ENCODE measurements around the gene SUMO3.

The SUMO3 gene

DNA sequence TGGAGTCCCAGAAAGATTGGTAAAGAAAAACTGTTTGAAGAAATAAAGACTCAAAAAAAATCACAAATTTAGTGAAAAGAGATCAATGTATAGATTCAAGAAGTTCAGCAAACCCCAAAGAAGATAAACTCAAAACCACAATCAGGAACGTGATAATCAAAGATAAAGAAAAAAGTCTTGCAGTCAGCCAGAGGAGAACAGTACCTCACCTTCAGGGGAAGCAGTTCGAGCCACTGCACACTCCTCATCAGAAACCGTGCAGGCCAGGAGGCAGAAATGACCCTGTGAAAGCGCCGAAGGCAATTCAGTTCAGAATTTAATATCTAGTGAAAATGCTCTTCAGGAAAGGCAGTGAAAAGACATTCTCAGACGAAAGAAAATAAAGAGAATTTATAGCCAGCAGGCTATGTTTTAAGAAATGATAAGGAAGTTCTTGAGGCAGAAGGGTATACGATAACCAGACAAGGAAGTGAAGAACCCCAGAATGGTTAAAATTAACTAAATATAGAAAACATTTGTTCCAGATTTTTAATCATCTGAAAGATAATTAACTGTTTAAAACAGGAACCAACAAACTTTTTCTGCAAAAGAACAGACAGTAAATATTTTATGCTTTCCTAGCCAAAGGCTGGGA is 13.5 kb upstream of the SUMO3 start:
- no peaks in the 10 kb centered on the region for H3K36me3 ChIP-seq
- H3K9me3 ChIP-seq = no peaks in the 10 kb centered on the region
- no peaks in the 10 kb centered on the region for H3K4me1 ChIP-seq (ENCODE audit: control insufficient read depth in 1 of 2, insufficient read depth in 1 of 2, low read depth in 1 of 2, low read length in 1 of 2)
- H3K27ac ChIP-seq = no peak overlapping the region
- peaks cover 2% of the 10 kb centered on the region for H3K27me3 ChIP-seq
- H3K4me3 ChIP-seq (ENCODE audit: low read depth in 1 of 2, low read length in 1 of 2) = no peak overlapping the region
- TF ChIP-seq, protein P1, sequence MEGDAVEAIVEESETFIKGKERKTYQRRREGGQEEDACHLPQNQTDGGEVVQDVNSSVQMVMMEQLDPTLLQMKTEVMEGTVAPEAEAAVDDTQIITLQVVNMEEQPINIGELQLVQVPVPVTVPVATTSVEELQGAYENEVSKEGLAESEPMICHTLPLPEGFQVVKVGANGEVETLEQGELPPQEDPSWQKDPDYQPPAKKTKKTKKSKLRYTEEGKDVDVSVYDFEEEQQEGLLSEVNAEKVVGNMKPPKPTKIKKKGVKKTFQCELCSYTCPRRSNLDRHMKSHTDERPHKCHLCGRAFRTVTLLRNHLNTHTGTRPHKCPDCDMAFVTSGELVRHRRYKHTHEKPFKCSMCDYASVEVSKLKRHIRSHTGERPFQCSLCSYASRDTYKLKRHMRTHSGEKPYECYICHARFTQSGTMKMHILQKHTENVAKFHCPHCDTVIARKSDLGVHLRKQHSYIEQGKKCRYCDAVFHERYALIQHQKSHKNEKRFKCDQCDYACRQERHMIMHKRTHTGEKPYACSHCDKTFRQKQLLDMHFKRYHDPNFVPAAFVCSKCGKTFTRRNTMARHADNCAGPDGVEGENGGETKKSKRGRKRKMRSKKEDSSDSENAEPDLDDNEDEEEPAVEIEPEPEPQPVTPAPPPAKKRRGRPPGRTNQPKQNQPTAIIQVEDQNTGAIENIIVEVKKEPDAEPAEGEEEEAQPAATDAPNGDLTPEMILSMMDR (IDR thresholded peaks at IDR 0.05) = no peak

DNA sequence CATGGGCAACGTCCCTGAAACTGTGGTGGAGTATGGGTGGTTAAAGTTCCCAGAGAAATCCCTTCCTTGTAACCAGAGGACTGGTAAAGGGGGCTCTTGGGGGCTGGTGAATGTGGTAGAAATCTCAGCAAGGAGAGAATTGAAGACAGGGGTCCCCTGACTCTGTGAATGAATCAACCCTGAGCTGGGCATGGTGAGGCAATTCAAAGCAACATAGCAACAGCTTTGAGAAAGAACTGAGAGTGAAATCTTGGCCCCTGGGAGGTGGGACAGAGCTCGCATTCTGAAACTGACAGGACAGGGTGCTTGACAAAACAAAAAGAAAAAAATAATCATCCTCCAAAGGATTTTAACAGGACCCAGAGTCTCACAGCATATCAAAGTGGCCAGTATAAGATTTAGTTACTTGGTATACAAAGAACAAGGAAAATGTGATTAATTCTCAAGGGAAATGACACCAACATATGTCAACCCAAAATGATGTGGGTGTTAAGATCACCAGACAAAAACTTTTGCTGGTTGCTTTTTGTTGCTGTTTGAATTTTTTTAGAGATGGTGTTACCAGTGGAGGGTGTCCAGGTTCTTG is 11.7 kb upstream of the SUMO3 start:
- no peak overlapping the region for H3K4me3 ChIP-seq (ENCODE audit: low read depth in 1 of 2, low read length in 1 of 2)
- no peak overlapping the region for H3K27ac ChIP-seq
- H3K27me3 ChIP-seq = peaks cover 7% of the 10 kb centered on the region
- no peaks in the 10 kb centered on the region for H3K36me3 ChIP-seq
- H3K4me1 ChIP-seq (ENCODE audit: control insufficient read depth in 1 of 2, insufficient read depth in 1 of 2, low read depth in 1 of 2, low read length in 1 of 2) = no peaks in the 10 kb centered on the region
- TF ChIP-seq, protein P1 (IDR thresholded peaks at IDR 0.05) = no peak
- H3K9me3 ChIP-seq = no peaks in the 10 kb centered on the region

DNA sequence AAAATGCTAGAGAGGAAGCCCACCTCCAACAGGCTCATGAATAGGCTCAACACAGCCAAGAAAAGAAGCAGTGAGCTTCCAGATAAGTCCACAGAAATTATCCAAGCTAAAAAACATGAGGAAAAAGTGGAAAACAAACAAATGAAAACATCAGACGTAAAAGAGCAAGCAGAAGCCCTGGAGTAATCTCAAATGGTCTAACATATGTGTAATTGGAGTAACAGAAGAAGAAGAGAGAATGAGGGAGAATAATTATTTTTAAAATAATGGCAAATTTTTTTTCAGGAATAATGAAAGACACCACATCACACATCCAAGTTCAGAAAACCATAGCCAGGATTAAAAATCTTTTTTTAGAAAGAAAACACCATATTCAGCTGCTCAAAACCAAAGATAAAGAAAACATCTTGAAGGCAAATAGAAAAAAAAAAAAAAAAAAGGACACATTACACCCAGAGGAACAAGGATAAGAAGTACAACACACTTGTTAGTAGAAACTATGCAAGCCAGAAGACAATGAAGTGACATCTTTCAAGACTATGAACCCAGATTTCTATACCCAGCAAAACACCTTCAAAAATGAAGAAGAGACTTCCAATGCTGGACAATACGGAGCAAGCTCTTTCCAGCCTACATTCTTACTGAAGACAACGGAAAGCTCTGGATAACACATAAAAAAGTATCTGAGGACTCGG is 10.6 kb upstream of the SUMO3 start:
- no peaks in the 10 kb centered on the region for H3K36me3 ChIP-seq
- H3K4me3 ChIP-seq (ENCODE audit: low read depth in 1 of 2, low read length in 1 of 2) = no peak overlapping the region
- TF ChIP-seq, protein P1 (IDR thresholded peaks at IDR 0.05) = no peak
- no peak overlapping the region for H3K27ac ChIP-seq
- no peaks in the 10 kb centered on the region for H3K9me3 ChIP-seq
- H3K27me3 ChIP-seq = peaks cover 7% of the 10 kb centered on the region
- H3K4me1 ChIP-seq (ENCODE audit: control insufficient read depth in 1 of 2, insufficient read depth in 1 of 2, low read depth in 1 of 2, low read length in 1 of 2) = no peaks in the 10 kb centered on the region

DNA sequence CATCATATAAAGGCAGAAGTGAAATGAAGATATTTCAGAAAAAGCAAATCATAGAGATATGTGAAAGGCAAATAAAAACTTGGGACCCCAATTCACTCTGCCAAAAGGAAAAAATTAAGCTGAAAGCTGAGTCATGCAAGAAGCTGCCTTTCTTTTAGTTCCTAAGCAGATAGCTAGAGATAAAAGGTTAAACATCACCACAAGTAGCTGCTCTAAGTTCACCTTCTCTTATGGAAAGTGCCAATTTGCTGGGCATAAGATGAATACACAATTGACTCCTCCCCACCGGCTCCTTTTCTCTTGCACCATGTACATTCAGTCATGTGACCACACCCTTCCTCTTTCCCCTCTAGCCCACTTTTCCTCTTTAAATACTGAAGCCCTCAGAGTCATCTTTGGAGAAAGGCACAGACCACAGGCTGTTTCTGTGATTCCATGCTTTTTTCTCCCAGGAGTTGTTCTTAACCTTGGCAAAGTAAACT is 5.4 kb upstream of the SUMO3 start:
- no peaks in the 10 kb centered on the region for H3K36me3 ChIP-seq
- no peaks in the 10 kb centered on the region for H3K9me3 ChIP-seq
- no peak overlapping the region for H3K27ac ChIP-seq
- TF ChIP-seq, protein P1 (IDR thresholded peaks at IDR 0.05) = no peak
- H3K4me1 ChIP-seq (ENCODE audit: control insufficient read depth in 1 of 2, insufficient read depth in 1 of 2, low read depth in 1 of 2, low read length in 1 of 2) = peaks cover 3 to 5% of the 10 kb centered on the region in 2 experiments
- H3K27me3 ChIP-seq = peaks cover 25% of the 10 kb centered on the region
- no peak overlapping the region for H3K4me3 ChIP-seq (ENCODE audit: low read depth in 1 of 2, low read length in 1 of 2)

DNA sequence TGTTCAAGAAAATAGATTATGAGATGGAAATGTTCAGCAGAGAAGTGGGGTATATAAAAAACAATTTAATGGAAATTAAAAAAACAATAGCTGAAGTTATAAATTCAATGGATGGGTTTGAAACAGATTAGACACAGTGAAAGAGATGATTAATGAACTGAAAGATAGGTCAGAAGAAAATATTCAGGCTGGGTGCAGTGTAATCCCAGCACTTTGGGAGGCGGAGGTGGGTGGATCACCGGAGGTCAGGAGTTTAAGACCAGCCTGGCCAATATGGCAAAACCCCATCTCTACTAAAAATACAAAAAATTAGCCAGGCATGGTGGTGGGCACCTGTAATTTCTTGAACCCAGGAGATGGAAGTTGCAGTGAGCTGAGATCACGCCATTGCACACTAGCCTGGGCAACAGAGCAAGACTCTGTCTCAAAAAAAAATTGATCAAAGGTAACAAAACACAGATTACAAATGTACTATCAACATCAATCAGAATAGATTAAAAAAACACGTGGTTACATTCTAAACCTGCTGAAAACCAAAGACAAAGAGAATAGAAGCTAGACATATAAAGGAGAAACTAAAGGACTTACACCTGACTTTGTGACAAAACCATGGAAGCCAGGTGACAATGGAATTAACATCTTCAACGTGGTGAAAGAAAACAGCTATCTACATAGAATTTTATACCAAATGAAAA is 4.8 kb upstream of the SUMO3 start:
- Histone ChIP-seq H3K27me3 (peaks cover 26% of the 10 kb centered on the region), H3K4me1 (ENCODE audit: control insufficient read depth in 1 of 2, insufficient read depth in 1 of 2, low read depth in 1 of 2, low read length in 1 of 2) (peaks cover 3 to 6% of the 10 kb centered on the region in 2 experiments), H3K27ac (no peak overlapping the region), H3K9me3 (no peaks in the 10 kb centered on the region), H3K36me3 (no peaks in the 10 kb centered on the region), H3K4me3 (ENCODE audit: low read depth in 1 of 2, low read length in 1 of 2) (no peak overlapping the region)
- TF ChIP-seq, protein P1 (IDR thresholded peaks at IDR 0.05) = no peak

Data from neutrophil (primary cell).